Kasumi-1 (cell line): ENCODE data around the gene NLRP2B.
"Not testable (repeated sequence)": the region's sequence is repeated elsewhere in the genome, so short reads cannot be mapped to it uniquely, and the experiment has no call there.

Experiments used
- DNase-seq, 2 experiments: peaks; one replicate each; lab custom pipeline; 2025; lab: John Stamatoyannopoulos, UW

Gene NLRP2B

DNA sequence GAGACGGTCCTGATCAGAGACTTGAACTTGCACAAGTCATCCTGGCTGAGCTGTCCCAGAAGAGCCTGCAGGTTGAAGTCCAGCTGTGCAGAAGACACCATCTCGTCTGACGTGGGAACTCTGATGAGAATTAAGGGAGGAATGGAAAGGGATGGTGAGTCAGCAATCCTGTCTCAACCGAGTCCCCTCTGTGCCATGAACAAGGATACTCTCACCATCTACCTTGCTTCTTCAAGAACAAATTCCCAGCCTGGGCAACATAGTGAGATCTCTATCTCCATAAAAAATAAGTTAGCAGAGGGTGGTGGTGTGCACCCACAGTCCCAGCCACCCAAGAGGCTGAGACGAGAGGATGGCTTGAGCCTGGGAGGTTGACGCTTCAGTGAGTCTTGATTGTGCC lies at the start of gene NLRP2B:
TSS of gene NLRP2B (minus strand) at position 101 of the 400 bp plus-strand sequence.
- no peak for DNase-seq

DNA sequence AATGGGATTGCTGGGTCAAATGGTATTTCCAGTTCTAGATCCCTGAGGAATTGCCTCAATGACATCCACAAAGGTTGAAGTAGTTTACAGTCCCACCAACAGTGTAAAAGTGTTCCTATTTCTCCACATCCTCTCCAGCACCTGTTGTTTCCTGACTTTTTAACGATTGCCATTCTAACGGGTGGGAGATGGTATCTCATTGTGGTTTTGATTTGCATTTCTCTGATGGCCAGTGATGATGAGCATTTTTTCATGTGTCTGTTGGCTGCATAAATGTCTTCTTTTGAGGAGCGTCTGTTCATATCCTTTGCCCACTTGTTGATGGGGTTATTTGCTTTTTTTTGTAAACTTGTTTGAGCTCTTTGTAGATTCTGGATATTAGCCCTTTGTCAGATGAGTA lies 45.9 kb upstream of the NLRP2B start:
- DNase-seq, result not testable (repeated sequence)

DNA sequence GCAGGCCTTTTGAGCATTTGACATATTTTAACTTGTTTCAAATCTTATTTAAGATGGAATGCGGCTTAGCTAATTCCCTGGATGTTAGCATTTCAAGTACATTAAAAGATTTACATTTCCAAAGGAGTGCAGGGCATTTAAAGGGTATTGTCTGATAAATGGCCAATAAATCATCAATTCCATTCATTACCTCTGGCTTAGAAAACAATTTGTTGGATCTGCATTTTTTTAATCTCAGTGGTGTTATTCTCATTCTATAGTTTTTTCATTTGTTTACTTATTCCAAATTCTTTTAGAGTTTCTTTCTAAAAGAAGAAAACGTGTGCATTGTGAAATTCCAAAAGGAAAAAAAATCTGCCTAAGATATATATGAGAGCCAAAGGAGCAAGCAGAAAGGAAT lies 1.3 kb upstream of the NLRP2B start:
- DNase-seq, result no peak

DNA sequence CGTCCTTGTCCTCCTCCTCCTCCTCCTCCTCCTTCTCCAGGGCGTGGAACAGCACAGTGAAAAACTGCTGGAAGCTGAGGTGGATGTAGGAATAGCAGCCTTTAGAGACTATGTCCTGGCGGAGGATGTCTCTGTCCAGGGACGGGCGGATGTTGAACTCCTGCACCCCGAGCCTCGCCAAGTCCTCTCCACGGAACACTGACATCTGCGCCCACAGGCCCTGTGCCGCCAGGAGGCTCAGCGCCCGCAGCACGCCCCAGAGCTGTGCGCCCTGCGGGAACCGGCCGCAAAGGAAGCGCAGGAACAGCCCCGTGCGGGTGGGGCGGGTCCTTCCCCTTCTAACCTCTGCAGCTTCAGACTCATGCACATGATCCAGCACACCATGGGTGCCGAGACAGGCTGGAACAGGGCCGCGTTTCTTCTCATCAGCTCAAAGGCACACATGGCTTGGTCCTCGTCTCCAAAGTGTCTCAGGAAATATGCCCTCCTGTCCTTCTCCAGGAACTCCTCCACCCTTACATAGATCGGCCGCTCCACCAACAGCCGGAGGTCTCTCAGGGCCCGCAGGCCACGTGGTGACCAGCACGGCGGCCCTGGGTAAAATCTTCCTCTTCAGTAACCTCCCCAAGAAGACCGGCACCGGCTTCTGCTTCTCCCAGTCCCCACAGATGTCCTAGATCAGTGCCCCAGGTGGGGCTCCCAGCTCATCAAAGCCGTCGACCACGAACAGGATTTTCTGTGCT lies 1.2 kb downstream of the NLRP2B start:
- no peak for DNase-seq

DNA sequence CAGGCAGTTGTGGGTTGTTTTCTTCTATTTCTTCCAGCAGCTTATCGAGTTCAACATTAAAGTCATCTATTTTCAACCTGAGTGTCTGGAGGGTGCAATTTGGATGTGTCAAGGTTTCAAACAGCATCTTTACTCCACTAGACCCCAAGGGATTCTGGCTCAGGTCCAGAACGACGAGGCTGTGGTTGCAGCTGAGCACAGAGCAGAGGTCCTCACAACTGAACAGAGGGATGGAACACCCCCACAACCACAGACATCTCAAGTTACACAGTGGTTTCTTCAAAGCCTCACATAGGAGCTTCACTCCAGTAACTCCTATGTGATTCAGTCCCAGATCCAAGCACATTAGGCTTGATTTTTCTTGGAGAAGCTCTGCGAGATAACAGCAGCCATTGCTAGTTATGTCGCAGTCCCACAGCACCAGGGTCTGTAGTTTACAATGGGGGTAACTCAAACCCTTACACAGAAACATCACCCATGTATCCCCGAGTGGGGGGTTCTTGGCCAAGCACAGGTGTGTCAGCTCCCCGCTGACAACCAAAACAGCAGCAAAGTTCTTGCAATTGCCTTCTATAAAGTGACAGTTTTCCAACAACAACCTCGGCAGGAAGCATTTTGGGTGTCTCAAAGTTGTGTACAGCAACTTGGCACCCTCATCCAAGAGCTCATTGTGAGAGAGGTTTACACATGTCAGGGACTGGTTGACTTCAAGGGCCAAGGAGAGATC lies 2.8 kb downstream of the NLRP2B start:
- DNase-seq, result peak; percentile 17 to 52

DNA sequence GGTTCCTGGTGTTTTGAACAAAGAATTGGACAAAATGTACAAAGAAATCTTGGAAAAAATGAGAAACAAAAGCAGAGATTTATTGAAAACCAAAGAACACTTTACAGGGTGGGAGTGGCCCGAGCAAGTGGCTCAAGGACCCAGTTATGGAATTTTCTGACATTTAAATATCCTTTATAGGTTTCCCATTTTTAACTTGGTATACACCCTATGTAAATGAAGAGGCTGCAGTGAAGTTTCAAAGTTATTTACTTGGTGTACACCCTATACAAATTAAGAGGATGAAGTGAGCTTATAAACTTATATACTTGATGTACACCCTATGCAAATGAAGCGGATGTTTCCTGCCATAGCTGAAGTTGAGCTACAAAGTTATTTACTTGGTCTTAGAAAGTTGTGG lies 4.7 kb downstream of the NLRP2B start:
- DNase-seq, result no peak

DNA sequence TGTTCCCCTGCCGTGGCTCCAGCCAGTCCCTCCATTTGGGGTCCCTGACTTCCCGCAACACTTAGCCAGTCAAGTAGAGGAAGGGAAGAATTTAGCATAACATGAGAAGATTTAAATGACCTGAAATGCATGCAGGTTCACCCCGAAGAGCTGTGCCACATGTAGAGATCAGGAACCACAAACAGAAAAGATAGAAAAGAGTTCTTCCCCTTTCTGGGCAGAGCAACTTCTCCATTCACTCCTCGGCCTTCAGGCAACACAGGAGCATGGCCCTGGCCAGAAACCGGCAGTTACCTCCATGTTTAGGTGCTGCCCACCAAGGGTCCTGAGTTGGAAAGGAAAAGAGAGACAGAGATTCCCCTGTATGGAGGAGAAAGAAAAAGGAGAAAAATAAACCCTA lies 5.2 kb downstream of the NLRP2B start:
- peak; percentile 48 to 51 for DNase-seq

DNA sequence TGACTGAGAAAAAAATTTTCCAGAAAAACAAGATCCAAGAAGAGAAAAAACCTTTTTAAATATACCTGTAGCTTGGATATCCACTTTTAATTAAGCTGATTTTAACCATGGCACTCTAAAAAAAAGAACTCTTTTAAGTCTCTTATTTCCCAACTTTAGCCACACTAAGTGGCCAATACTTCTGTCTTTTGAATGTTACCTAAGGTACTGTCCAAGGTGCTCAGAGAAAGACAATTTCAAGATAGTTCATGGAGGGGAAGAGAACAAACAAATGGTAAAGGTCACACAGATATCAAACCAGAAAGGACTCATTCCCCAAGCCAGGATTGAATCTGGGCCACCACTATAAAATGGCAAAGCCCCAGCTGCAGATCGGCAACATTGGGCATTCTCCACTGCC lies 10.1 kb downstream of the NLRP2B start:
- no peak for DNase-seq

DNA sequence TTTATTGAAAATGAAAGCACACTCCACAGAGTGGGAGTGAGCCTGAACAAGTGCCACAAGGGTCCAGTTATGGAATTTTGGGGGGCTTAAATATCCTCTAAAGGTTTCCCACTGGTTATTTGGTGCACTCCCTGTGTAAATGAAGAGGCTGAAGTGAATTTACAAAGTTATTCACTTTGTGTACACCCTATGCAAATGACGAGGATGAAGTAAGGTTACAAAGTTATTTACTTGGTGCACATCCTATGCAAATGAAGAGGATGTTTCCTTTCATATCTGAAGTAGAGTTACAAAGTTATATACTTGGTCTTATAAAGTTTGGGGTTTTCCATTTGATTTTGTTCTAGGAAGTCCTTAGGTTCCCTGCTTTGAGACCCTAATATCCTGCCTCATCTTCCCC lies 13.1 kb downstream of the NLRP2B start:
- no peak for DNase-seq

DNA sequence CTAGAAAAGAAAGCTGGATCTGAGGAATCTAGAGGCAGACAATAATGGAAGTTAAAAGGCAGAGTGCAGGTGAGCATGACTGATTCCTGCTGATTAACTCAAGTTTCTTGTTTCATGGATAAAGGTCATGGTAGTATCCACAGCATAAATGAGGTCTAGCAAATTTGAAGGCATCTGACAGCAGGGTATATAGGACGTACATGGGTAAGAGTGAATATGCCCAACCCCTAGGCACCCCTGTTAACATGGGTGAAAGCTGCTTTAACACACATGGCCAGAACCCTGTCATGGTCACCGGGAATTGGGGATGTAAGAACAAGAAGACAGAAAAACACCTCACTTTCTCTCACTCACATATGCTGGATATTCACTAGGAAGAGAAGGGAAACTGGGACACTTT lies 25.0 kb downstream of the NLRP2B start:
- no peak for DNase-seq

DNA sequence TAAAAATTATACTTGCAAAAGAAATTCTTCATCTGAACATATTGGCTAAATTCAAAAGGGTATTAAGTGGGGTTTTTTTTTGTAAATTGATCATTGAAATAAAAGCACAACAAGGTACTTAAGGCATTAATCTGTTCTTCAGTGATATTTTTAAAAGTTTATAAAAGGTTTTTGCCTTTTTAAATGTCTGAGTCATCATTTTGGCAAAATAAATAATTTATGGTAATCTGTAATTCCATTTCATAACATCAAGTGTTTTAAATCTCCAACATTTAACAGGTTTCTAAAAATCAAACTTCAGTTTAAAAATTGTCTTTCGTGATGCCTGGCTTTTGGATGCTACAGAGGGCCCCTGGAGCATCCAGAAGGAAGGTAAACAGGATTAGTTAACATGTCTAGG lies 27.4 kb downstream of the NLRP2B start:
- DNase-seq, result no peak

DNA sequence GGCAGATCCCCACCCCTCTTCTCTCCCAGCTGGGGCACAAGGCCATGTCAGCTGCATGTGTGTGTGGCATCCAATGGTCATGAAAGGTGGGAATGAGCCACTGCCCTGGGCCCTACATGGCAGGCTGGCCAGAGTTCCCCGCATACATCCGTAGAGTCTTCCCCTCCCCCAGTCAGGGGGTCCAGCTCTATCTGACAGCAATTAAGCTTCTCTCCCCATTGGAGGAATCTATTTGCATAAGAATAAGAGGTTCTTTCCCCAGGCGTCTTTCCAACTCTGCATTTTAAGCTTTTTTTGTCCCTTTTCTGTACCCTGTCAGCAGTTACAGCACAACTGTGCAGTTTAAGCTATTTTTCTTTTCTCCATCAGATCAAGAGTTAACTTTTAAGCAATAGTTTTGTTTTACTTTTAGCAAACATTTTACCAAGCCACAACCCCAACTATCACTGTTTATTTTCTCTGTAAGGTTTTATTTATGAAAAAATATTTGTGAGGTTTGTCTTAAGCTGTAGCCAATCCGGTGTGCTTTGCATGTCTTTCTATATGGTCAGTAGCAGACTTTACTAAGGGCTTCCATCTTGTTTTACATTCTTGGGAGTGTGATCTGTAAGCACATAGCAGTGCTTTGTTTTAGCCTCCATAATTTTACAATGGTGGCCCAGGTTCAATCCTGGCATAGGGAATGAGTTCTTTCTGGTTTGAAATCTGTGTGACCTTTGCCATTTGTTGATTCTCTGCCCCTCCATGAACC lies 28.7 kb downstream of the NLRP2B start:
- no peak for DNase-seq

DNA sequence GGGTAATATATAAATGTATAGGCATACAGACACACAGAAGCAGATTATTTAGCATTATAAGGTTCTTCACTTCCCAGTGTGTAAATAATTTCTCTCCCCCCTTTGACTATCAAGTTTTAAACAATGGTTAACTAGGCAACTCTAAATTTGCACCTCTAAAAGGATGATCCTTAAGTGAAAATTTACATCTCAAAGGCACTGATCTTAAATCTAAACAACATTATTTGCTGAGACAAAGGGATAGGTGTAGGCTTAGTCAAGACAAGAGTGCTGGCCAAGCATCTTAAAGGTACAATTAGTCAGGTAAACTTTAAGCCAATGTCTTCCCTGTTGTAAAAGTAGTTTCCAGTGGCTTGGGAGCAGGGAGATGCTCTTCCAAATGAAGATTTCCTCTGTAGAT lies 33.0 kb downstream of the NLRP2B start:
- DNase-seq, result no peak

DNA sequence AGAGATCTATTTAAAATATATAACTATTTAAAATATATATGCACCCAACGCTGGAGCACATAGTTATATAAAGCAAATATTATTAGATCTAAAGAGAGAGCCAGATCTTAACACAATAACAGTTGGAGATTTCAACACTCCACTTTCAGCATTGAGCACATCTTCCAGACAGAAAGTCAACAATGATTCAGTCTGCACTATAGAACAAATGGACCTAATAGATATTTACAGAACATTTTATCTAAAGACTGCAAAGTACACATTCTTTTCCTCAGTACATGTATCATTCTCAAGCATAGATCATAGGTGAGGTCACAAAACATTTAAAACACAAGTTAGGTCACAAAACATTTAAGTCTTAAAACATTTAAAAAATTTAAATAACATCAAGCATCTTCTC lies 36.4 kb downstream of the NLRP2B start:
- no peak for DNase-seq

DNA sequence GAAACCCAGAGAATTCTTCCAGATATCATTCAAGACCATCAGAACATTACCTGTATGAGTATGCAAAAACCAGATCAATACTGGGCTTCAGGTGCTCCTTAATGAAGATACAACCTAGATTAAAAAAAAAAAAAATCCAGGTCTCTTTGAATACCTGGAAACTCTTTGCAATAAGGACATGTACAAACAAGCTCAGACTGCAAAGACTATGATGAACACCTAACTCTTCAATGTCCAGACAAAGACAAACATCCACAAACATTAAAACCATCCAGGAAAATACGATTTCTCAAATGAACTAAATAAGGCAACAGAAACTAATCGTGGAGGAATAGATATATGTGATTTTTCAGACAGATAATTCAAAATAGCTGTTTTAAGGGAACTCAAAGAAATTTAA lies 38.7 kb downstream of the NLRP2B start:
- no peak for DNase-seq

DNA sequence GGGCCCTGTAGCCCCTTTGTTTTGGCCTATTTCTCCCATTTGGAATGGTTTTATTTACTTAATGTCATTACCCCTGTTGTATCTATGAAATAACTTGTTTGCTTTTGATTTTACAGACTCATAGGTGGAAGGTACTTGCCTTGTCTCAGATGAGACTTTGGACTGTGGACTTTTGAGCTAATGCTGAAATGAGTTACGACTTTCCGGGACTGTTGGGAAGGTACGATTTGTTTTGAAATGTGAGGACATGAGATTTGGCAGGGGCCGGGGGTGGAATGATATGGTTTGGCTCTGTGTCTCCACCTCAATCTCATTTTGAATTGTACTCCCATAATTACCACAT lies 39.4 kb downstream of the NLRP2B start:
- no peak for DNase-seq

DNA sequence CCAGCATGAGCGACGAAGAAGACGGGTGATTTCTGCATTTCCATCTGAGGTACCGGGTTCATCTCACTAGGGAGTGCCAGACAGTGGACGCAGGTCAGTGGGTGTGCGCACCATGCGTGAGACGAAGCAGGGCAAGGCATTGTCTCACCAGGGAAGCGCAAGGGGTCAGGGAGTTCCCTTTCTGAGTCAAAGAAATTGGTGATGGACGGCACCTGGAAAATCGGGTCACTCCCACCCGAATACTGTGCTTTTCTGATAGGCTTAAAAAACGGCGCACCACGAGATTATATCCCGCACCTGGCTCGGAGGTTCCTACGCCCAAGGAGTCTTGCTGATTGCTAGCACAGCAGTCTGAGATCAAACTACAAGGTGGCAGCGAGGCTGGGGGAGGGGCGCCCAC lies 50.6 kb downstream of the NLRP2B start:
- not testable (repeated sequence) for DNase-seq
